A673 (cell line): ENCODE data around the gene CENPH.

Experiments used
- EZH2 ChIP-seq: fragments of 200-600 bp; sonication (generic); IDR thresholded peaks from 2 replicates; pipeline ENCODE4 v1.6.1; 2017; ENCODE audit warnings: borderline replicate concordance, low read depth, mild to moderate bottlenecking, mixed read lengths, antibody characterized with exemption, low read length; ENCODE audit not compliant: poor library complexity, severe bottlenecking
- TF ChIP-seq, protein P1 (sequence below): fragments of 300-800, 200-600 bp; sonication (generic); conservative IDR thresholded peaks from 2 replicates; pipeline ENCODE4 v1.5.1; 2017; ENCODE audit warnings: low read depth, mild to moderate bottlenecking, antibody characterized with exemption, low read length, moderate library complexity, mixed read lengths

DNA sequence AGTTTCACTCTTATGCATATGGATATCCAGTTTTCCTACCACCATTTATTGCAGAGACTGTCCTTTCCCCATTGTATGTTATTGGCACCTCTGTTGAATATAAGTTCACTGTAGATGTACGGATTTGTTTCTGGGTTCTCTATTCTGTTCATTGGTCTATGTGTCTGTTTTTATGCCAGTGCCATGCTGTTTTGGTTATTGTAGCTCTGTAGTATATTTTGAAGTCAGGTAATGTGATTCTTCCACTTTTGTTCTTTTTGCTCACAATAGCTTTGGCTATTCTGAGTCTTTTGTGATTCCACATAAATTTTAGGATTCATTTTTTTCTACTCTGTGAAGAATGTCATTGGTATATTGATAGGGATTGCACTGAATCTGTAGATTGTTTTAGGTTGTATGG lies 48.6 kb upstream of the CENPH start:
- TF ChIP-seq, protein P1, sequence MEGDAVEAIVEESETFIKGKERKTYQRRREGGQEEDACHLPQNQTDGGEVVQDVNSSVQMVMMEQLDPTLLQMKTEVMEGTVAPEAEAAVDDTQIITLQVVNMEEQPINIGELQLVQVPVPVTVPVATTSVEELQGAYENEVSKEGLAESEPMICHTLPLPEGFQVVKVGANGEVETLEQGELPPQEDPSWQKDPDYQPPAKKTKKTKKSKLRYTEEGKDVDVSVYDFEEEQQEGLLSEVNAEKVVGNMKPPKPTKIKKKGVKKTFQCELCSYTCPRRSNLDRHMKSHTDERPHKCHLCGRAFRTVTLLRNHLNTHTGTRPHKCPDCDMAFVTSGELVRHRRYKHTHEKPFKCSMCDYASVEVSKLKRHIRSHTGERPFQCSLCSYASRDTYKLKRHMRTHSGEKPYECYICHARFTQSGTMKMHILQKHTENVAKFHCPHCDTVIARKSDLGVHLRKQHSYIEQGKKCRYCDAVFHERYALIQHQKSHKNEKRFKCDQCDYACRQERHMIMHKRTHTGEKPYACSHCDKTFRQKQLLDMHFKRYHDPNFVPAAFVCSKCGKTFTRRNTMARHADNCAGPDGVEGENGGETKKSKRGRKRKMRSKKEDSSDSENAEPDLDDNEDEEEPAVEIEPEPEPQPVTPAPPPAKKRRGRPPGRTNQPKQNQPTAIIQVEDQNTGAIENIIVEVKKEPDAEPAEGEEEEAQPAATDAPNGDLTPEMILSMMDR = no peak
- TF ChIP-seq EZH2 = no peak
